Fibroblast of lung (primary cell): Measurements from ENCODE around the gene LBR.
"Not testable (repeated sequence)": the region's sequence is repeated elsewhere in the genome, so short reads cannot be mapped to it uniquely, and the experiment has no call there.

ENCODE experiments used
- EZH2 ChIP-seq: IDR thresholded peaks from 2 replicates; pipeline ENCODE4 v1.5.1; 2012; ENCODE audit warnings: low read length, control low read depth, mild to moderate bottlenecking; ENCODE audit errors: missing control alignments
- TF ChIP-seq, protein P1 (sequence below), 2 donors: IDR thresholded peaks in 1 of 2; conservative IDR thresholded peaks in 1 of 2; 1 replicate in 1 of 2; 2 replicates in 1 of 2; pipeline ENCODE4 v1.5.1; 2011 to 2012; ENCODE audit warnings: low read length in 2 of 2, control low read depth in 1 of 2, inconsistent platforms in 1 of 2, low read depth in 1 of 2, mild to moderate bottlenecking in 1 of 2

DNA sequence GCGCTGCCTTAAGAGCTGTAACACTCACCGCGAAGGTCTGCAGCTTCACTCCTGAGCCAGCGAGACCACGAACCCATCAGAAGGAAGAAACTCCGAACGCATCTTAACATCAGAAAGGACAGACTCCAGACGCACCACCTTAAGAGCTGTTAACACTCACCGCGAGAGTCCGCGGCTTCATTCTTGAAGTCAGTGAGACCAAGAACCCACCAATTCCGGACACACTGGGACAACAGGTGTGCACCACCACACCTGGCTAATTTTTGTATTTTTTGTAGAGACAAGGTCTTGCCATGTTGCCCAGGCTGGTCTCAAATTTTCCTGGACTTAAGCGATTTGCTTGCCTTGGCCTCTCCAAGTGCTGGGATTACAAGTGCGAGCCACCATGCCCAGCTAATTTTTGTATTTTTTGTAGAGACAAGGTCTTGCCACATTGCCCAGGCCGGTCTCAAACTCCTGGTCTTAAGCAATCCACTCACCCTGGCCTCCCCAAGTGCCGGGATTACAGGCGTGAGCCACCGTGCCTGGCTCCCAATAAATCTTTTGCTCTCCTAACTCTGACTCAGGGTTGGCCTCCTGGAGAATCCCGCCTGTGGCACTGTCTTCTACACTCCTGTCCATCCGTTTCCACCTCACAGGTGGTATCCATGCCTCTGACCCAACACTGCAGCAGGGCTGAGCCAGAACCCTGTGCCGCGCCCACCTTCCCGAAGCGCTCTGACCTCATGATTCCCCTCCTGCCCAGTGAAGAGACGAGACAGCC lies 46.0 kb upstream of the LBR start:
- TF ChIP-seq EZH2: not testable (repeated sequence)
- TF ChIP-seq, protein P1, sequence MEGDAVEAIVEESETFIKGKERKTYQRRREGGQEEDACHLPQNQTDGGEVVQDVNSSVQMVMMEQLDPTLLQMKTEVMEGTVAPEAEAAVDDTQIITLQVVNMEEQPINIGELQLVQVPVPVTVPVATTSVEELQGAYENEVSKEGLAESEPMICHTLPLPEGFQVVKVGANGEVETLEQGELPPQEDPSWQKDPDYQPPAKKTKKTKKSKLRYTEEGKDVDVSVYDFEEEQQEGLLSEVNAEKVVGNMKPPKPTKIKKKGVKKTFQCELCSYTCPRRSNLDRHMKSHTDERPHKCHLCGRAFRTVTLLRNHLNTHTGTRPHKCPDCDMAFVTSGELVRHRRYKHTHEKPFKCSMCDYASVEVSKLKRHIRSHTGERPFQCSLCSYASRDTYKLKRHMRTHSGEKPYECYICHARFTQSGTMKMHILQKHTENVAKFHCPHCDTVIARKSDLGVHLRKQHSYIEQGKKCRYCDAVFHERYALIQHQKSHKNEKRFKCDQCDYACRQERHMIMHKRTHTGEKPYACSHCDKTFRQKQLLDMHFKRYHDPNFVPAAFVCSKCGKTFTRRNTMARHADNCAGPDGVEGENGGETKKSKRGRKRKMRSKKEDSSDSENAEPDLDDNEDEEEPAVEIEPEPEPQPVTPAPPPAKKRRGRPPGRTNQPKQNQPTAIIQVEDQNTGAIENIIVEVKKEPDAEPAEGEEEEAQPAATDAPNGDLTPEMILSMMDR (conservative IDR thresholded peaks at IDR 0.05 in 1 of 2, IDR thresholded peaks at IDR 0.05 in 1 of 2; ENCODE audit: low read depth in 1 of 2, low read length in 2 of 2): not testable (repeated sequence)
